GM12878 (cell line): ENCODE results near the gene SNED1. TPM values are rescaled to one million over a fixed set of nuclear protein-coding genes. Genes with fewer than 3 reads are reported as not detected.

Source experiments
- ATAC-seq: fragments of 200-7000 bp; cut with Tn5 transposase; 3 replicates; pipeline ENCODE4 v1.9.1; 2020; ENCODE audit warnings: mild to moderate bottlenecking, moderate library complexity
- BruUV-seq: library from RNA; stranded (reverse); fragments of 400-500 nt; replicated peaks from 2 replicates; lab custom pipeline; 2021; lab: Mats Ljungman, UMichigan
- CTCF ChIA-PET: fragments of 300-600 bp; sonication (Branson Sonifier 250); formaldehyde crosslinking; extraction: SDS; loops from one replicate; lab custom pipeline; 2021; ENCODE audit warnings: inconsistent platforms; lab: Yijun Ruan, JAX
- POLR2A ChIA-PET: fragments of 350-600 bp; formaldehyde crosslinking; extraction: SDS; loops from one replicate; lab custom pipeline; 2021; ENCODE audit warnings: inconsistent platforms; lab: Charles Lee
- RAD21 ChIA-PET: fragments of 300-600 bp; sonication (Branson Sonifier 250); formaldehyde crosslinking; loops from one replicate; lab custom pipeline; 2023; ENCODE audit warnings: antibody characterized with exemption; ENCODE audit not compliant: unreplicated experiment; lab: Charles Lee
- SMC1A ChIA-PET: fragments of 300-600 bp; sonication (Branson Sonifier 250); formaldehyde crosslinking; loops from one replicate; lab custom pipeline; 2023; ENCODE audit not compliant: unreplicated experiment, uncharacterized antibody; lab: Charles Lee
- DNase-seq: peaks from one replicate; pipeline ENCODE4 v3.0.0-alpha.2; 2011; ENCODE audit warnings: low read depth, low spot score
- FAIRE-seq: peaks from 3 replicates; lab custom pipeline; 2011; peaks lifted over from hg19 to GRCh38; lab: Jason Lieb, UNC
- H2AFZ ChIP-seq: 2 replicates; pipeline ENCODE4 v1.6.0; 2011; ENCODE audit warnings: low read depth, low read length, control low read depth; ENCODE audit not compliant: control insufficient read depth
- H3K27ac ChIP-seq: 2 replicates; pipeline ENCODE4 v1.5.1; 2011; ENCODE audit warnings: control low read depth; ENCODE audit not compliant: control insufficient read depth, insufficient read depth
- H3K27me3 ChIP-seq, 2 experiments: replicated peaks in 1 of 2; 2 replicates each; pipeline versions ENCODE4 v1.6.0 to v1.6.1; 2011; ENCODE audit warnings: low read length in 1 of 2; ENCODE audit not compliant: control insufficient read depth in 2 of 2, insufficient read depth in 2 of 2
- H3K36me3 ChIP-seq, 2 experiments: 2 replicates each; pipeline ENCODE4 v1.5.1; 2011; ENCODE audit warnings: low read length in 1 of 2; ENCODE audit not compliant: control insufficient read depth in 2 of 2, insufficient read depth in 2 of 2
- H3K4me1 ChIP-seq: 2 replicates; pipeline ENCODE4 v1.6.1; 2011; ENCODE audit warnings: mild to moderate bottlenecking, low read length, moderate library complexity, mixed read lengths; ENCODE audit not compliant: control insufficient read depth, insufficient read depth
- H3K4me2 ChIP-seq: 2 replicates; pipeline ENCODE4 v1.6.0; 2011; ENCODE audit warnings: control low read depth; ENCODE audit not compliant: control insufficient read depth, insufficient read depth
- H3K4me3 ChIP-seq: fragments of 200-600 bp; sonication (generic); 2 replicates; pipeline ENCODE4 v1.5.1; 2016
- H3K79me2 ChIP-seq: 2 replicates; pipeline ENCODE4 v1.6.0; 2011; ENCODE audit warnings: low read length; ENCODE audit not compliant: control insufficient read depth, insufficient read depth
- H3K9ac ChIP-seq: 2 replicates; pipeline ENCODE4 v1.8.0; 2011; ENCODE audit warnings: low read length, control low read depth, mixed read lengths; ENCODE audit not compliant: control insufficient read depth, insufficient read depth
- H3K9me3 ChIP-seq: replicated peaks from 3 replicates; pipeline ENCODE4 v1.5.1; 2011; ENCODE audit warnings: mild to moderate bottlenecking, low read length; ENCODE audit not compliant: control insufficient read depth, insufficient read depth
- H4K20me1 ChIP-seq: 2 replicates; pipeline ENCODE4 v1.6.0; 2011; ENCODE audit not compliant: control insufficient read depth, insufficient read depth
- CBFB ChIP-seq: IDR thresholded peaks from 2 replicates; pipeline ENCODE4 v1.6.1; 2016; ENCODE audit warnings: antibody characterized with exemption, low read depth
- CREM ChIP-seq: IDR thresholded peaks from 2 replicates; pipeline ENCODE4 v1.6.1; 2014; ENCODE audit warnings: antibody characterized with exemption, low read depth
- DPF2 ChIP-seq: fragments of 450-650 bp; IDR thresholded peaks from 2 replicates; pipeline ENCODE4 v1.6.1; 2017; ENCODE audit warnings: mild to moderate bottlenecking
- EZH2 ChIP-seq: IDR thresholded peaks from 2 replicates; pipeline ENCODE4 v1.6.1; 2012; ENCODE audit warnings: low read depth, mild to moderate bottlenecking, control low read depth, inconsistent platforms, low read length, borderline replicate concordance; ENCODE audit not compliant: control insufficient read depth
- FOXM1 ChIP-seq: IDR thresholded peaks from 2 replicates; pipeline ENCODE4 v1.6.1; 2012; ENCODE audit warnings: low read depth, mild to moderate bottlenecking, inconsistent platforms, low read length, moderate library complexity
- HCFC1 ChIP-seq: fragments of 150-350 bp; IDR thresholded peaks from 2 replicates; pipeline ENCODE4 v1.6.1; 2014; ENCODE audit warnings: low read length
- POLR2AphosphoS5 ChIP-seq: IDR thresholded peaks from 2 replicates; pipeline ENCODE4 v1.6.1; 2011; ENCODE audit warnings: mild to moderate bottlenecking, low read length, inconsistent platforms
- TAF1 ChIP-seq: IDR thresholded peaks from 2 replicates; pipeline ENCODE4 v1.6.1; 2011; ENCODE audit warnings: mild to moderate bottlenecking, low read depth, low read length, borderline replicate concordance
- WGBS: methylation state at CpG from one replicate; pipeline ENCODE4 v1.1.6; 2016; ENCODE audit warnings: low lambda C conversion rate; ENCODE audit not compliant: insufficient replicate concordance, insufficient coverage; ENCODE audit errors: missing lambda C conversion rate; 5-methylcytosine and 5-hydroxymethylcytosine counted together
- in situ Hi-C: fragments of 300-500 bp; cut with MboI; formaldehyde crosslinking; loops from 9 replicates; pipeline ENCODE4 v1.14.3; 2018; ENCODE audit warnings: mixed read lengths
- intact Hi-C: fragments of 100-400 bp; cut with micrococcal nuclease; formaldehyde crosslinking; loops from one replicate; pipeline ENCODE4 v1.14.2; 2022; ENCODE audit not compliant: unreplicated experiment
- polyA plus RNA-seq, 11 experiments: library from polyadenylated mRNA; depleted of rRNA in 4 of 11; unstranded in 6 of 11; stranded (reverse) in 5 of 11; fragments of >200 nt; fragmentation: Nextera tagmentation in 4 of 11; fragmentation: Illumina TruSeq in 1 of 11; extraction: Ambion mirVana in 4 of 11; extraction: Trizol in 1 of 11; gene quantifications; 1 replicate in 1 of 11; 2 replicates in 10 of 11; pipeline versions ENCODE4 v1.2.1 to v1.2.3, GENCODE V29; 2011 to 2016; ENCODE audit warnings: inconsistent platforms in 2 of 11, missing spikeins in 2 of 11, low read depth in 1 of 11
- total RNA-seq, 4 experiments: library from RNA; depleted of rRNA in 3 of 4; stranded (reverse); fragments of >200 nt in 3 of 4; fragmentation: Illumina TruSeq in 1 of 4; extraction: Trizol in 1 of 4; gene quantifications; 2 replicates each; pipeline versions ENCODE4 v1.2.1 to v1.2.3, GENCODE V29; 2013 to 2021
- TF ChIP-seq, protein P1 (sequence below): IDR thresholded peaks from 2 replicates; pipeline ENCODE4 v1.6.1; 2011; ENCODE audit warnings: low read depth, mild to moderate bottlenecking, low read length, moderate library complexity, borderline replicate concordance; ENCODE audit errors: extremely low read depth
- TF ChIP-seq, protein P2 (sequence below): fragments of 450-650 bp; IDR thresholded peaks from 2 replicates; pipeline ENCODE4 v1.6.1; 2014; ENCODE audit warnings: mild to moderate bottlenecking
- TF ChIP-seq, protein P3 (sequence below): fragments of 450-650 bp; IDR thresholded peaks from 2 replicates; pipeline ENCODE4 v1.6.1; 2016; ENCODE audit warnings: mild to moderate bottlenecking, moderate library complexity, borderline replicate concordance
- TF ChIP-seq, protein P4 (sequence below): fragments of 450-650 bp; formaldehyde crosslinking; IDR thresholded peaks from 2 replicates; pipeline ENCODE4 v1.4.0; 2022; ENCODE audit warnings: mild to moderate bottlenecking, moderate library complexity

SNED1 gene
- total and polyA plus RNA-seq, 10 of the 15 experiments (the other 5 are each of a cell fraction or from before 2014, with no cell fraction given): 0.05 to 8.4 (median 3.0) TPM

DNA sequence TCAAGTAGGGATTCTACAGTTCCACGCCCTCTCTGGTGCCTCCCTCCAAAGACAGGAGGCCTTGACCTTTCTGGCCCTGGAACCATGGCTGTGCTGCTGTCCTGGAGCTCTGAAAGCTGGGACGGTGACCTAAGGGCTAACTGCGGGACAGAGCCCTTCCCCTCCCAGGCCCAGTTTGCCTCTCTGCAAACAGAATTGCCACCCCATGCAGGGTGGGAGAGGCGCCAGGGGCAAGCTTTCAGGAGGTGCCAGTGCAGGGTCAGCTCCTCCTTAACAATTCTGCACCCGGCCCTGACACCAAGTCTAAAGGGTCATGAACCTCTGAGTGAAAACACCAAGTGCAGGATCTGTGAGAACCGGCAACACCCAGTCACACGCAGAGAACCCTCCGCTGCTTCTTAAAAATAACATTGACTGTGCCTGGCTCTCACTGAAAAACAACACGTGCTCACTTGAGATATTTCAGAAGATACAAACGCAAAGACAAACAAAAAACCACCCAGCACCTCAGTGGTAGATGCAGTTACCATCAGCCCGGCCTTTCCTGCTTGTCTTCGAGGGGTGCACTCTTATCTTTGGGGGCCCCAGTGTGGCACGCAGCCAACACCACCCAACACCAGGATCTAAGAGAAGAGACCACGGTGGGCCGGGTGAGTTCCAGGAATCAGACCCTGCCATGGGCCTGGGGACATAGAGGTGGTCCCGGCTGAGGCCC lies 1.1 kb upstream of the SNED1 start:
- H3K9me3 ChIP-seq: no peaks in the 10 kb centered on the region; the same call in 2 of the 3 replicates
- in situ Hi-C loops: no loop called here
- no peak overlapping the region for H3K4me3 ChIP-seq
- 64% methylated on average over 16 of the region's 16 CpGs for WGBS
- no peaks in the 10 kb centered on the region for H3K79me2 ChIP-seq
- H3K4me2 ChIP-seq: no peak overlapping the region
- RAD21 ChIA-PET: no interaction called here
- CTCF ChIA-PET: no interaction called here
- TF ChIP-seq CBFB: no peak
- TF ChIP-seq DPF2: no peak
- TF ChIP-seq CREM: no peak
- no peak for TF ChIP-seq FOXM1
- no peak for TF ChIP-seq POLR2AphosphoS5
- TF ChIP-seq, protein P1, sequence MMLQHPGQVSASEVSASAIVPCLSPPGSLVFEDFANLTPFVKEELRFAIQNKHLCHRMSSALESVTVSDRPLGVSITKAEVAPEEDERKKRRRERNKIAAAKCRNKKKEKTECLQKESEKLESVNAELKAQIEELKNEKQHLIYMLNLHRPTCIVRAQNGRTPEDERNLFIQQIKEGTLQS: no peak
- TF ChIP-seq TAF1: no peak
- no peak for TF ChIP-seq HCFC1
- TF ChIP-seq, protein P2, sequence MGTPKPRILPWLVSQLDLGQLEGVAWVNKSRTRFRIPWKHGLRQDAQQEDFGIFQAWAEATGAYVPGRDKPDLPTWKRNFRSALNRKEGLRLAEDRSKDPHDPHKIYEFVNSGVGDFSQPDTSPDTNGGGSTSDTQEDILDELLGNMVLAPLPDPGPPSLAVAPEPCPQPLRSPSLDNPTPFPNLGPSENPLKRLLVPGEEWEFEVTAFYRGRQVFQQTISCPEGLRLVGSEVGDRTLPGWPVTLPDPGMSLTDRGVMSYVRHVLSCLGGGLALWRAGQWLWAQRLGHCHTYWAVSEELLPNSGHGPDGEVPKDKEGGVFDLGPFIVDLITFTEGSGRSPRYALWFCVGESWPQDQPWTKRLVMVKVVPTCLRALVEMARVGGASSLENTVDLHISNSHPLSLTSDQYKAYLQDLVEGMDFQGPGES: no peak
- TF ChIP-seq, protein P3, sequence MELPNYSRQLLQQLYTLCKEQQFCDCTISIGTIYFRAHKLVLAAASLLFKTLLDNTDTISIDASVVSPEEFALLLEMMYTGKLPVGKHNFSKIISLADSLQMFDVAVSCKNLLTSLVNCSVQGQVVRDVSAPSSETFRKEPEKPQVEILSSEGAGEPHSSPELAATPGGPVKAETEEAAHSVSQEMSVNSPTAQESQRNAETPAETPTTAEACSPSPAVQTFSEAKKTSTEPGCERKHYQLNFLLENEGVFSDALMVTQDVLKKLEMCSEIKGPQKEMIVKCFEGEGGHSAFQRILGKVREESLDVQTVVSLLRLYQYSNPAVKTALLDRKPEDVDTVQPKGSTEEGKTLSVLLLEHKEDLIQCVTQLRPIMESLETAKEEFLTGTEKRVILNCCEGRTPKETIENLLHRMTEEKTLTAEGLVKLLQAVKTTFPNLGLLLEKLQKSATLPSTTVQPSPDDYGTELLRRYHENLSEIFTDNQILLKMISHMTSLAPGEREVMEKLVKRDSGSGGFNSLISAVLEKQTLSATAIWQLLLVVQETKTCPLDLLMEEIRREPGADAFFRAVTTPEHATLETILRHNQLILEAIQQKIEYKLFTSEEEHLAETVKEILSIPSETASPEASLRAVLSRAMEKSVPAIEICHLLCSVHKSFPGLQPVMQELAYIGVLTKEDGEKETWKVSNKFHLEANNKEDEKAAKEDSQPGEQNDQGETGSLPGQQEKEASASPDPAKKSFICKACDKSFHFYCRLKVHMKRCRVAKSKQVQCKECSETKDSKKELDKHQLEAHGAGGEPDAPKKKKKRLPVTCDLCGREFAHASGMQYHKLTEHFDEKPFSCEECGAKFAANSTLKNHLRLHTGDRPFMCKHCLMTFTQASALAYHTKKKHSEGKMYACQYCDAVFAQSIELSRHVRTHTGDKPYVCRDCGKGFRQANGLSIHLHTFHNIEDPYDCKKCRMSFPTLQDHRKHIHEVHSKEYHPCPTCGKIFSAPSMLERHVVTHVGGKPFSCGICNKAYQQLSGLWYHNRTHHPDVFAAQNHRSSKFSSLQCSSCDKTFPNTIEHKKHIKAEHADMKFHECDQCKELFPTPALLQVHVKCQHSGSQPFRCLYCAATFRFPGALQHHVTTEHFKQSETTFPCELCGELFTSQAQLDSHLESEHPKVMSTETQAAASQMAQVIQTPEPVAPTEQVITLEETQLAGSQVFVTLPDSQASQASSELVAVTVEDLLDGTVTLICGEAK: no peak
- TF ChIP-seq EZH2: no peak
- TF ChIP-seq, protein P4, sequence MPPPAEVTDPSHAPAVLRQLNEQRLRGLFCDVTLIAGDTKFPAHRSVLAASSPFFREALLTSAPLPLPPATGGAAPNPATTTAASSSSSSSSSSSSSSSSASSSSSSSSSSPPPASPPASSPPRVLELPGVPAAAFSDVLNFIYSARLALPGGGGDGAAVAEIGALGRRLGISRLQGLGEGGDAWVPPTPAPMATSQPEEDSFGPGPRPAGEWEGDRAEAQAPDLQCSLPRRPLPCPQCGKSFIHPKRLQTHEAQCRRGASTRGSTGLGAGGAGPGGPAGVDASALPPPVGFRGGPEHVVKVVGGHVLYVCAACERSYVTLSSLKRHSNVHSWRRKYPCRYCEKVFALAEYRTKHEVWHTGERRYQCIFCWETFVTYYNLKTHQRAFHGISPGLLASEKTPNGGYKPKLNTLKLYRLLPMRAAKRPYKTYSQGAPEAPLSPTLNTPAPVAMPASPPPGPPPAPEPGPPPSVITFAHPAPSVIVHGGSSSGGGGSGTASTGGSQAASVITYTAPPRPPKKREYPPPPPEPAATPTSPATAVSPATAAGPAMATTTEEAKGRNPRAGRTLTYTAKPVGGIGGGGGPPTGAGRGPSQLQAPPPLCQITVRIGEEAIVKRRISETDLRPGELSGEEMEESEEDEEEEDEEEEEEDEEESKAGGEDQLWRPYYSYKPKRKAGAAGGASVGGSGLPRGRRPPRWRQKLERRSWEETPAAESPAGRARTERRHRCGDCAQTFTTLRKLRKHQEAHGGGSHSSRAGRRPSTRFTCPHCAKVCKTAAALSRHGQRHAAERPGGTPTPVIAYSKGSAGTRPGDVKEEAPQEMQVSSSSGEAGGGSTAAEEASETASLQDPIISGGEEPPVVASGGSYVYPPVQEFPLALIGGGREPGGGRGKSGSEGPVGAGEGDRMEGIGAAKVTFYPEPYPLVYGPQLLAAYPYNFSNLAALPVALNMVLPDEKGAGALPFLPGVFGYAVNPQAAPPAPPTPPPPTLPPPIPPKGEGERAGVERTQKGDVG: no peak
- TF ChIP-seq, all 136 proteins: peak for 0
- Histone ChIP-seq H3K27me3 (peaks cover 1 to 7% of the 10 kb centered on the region in 2 experiments; a peak in 3 of 4 replicates), H3K9ac (no peak overlapping the region), H2AFZ (no peak overlapping the region), H3K36me3 (no peaks in the 10 kb centered on the region), H3K4me1 (no peaks in the 10 kb centered on the region), H4K20me1 (no peaks in the 10 kb centered on the region), H3K27ac (no peak overlapping the region)
- no TSS peak for BruUV-seq
- no peak for ATAC-seq
- FAIRE-seq: no peak
- intact Hi-C loops: no loop called here
- POLR2A ChIA-PET: no interaction called here
- no peak for DNase-seq
- SMC1A ChIA-PET: no interaction called here
